Measurements from ENCODE around the gene LKAAEAR1. TPM values are rescaled to one million over a fixed set of nuclear protein-coding genes. Genes with fewer than 3 reads are reported as not detected.

LKAAEAR1 gene
- total and polyA plus RNA-seq, 2 of the 13 experiments (the other 11 are each of a cell fraction or from before 2014, with no cell fraction given), result not detected

DNA sequence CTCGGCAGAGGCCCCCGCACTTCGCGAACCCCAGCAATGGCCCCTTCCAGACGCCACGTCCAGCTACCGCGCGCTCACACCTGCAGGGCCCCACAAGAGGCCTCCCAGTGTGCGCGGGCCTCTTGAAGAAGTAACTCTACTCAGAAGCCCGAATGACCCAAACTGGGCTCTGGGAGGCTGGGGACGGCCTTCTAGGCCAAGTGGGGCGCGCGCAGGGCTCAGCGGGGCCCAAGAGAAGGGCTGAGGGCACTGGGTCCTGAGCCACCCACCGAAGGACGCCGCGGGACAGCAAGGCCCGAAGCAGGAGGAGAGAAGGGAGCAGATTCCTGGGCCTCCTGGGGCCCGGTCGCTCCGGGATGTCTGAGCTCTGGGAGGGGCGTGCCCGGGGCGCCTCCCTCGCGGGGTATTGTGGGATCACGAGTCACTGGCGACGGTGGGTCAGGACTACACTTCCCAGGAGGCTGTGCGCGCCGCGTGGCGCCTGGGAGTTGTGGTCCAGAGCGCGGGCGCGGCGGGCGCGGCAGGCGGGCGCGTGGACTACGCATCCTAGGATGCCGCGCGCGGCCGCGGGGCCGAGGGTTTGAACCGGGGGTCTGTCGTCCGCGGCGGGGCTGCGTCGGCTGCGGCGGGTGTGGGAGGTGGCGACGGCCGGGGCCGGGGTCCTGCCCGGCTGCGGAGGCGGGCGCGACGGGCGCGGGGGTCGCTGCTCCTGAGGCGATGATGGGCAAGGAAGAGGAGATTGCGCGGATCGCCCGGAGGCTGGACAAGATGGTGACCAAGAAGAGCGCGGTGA is 21.4 kb downstream of the LKAAEAR1 start, which contains the start of gene TCEA2 (continued):
- TF ChIP-seq ZSCAN12 (CRISPR knock-in tag; IDR thresholded peaks at IDR 0.05), result no peak; the same call in 1 of the 2 replicates
- TF ChIP-seq, protein P1, sequence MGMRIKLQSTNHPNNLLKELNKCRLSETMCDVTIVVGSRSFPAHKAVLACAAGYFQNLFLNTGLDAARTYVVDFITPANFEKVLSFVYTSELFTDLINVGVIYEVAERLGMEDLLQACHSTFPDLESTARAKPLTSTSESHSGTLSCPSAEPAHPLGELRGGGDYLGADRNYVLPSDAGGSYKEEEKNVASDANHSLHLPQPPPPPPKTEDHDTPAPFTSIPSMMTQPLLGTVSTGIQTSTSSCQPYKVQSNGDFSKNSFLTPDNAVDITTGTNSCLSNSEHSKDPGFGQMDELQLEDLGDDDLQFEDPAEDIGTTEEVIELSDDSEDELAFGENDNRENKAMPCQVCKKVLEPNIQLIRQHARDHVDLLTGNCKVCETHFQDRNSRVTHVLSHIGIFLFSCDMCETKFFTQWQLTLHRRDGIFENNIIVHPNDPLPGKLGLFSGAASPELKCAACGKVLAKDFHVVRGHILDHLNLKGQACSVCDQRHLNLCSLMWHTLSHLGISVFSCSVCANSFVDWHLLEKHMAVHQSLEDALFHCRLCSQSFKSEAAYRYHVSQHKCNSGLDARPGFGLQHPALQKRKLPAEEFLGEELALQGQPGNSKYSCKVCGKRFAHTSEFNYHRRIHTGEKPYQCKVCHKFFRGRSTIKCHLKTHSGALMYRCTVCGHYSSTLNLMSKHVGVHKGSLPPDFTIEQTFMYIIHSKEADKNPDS (CRISPR knock-in tag; IDR thresholded peaks at IDR 0.05), result peak; percentile 28; the same call in 1 of the 2 replicates
- no peak; the same call in none of the 2 replicates for TF ChIP-seq ZNF383 (CRISPR knock-in tag; IDR thresholded peaks at IDR 0.05; ENCODE audit: borderline replicate concordance)
- peak in 1 of 2 experiments; percentile 98; a peak in 3 of 4 replicates for TF ChIP-seq KLF16 (CRISPR knock-in tag; IDR thresholded peaks at IDR 0.05)
- TF ChIP-seq SAP130 (CRISPR knock-in tag; IDR thresholded peaks at IDR 0.05; ENCODE audit: low read depth), result peak; percentile 93
- peak; percentile 63; the same call in 1 of the 2 replicates for TF ChIP-seq ADNP (CRISPR knock-in tag; IDR thresholded peaks at IDR 0.05)
- TF ChIP-seq HNF4A (CRISPR knock-in tag; IDR thresholded peaks at IDR 0.05), result peak; percentile 43
- TF ChIP-seq, protein P2, sequence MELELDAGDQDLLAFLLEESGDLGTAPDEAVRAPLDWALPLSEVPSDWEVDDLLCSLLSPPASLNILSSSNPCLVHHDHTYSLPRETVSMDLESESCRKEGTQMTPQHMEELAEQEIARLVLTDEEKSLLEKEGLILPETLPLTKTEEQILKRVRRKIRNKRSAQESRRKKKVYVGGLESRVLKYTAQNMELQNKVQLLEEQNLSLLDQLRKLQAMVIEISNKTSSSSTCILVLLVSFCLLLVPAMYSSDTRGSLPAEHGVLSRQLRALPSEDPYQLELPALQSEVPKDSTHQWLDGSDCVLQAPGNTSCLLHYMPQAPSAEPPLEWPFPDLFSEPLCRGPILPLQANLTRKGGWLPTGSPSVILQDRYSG (CRISPR knock-in tag; IDR thresholded peaks at IDR 0.05), result peak; percentile 74
- TF ChIP-seq SMARCC2 (IDR thresholded peaks at IDR 0.05), result no peak
- peak; percentile 98 for TF ChIP-seq SNAI1 (CRISPR knock-in tag; IDR thresholded peaks at IDR 0.05; ENCODE audit: borderline replicate concordance)
- peak; percentile 88 for TF ChIP-seq ZNF264 (CRISPR knock-in tag; IDR thresholded peaks at IDR 0.05)
- TF ChIP-seq ZNF839 (CRISPR knock-in tag; IDR thresholded peaks at IDR 0.05; ENCODE audit: borderline replicate concordance), result peak; percentile 88
- peak; percentile 78 for TF ChIP-seq ZNF768 (CRISPR knock-in tag; IDR thresholded peaks at IDR 0.05)
- peak; percentile 97 for TF ChIP-seq SP4 (CRISPR knock-in tag; IDR thresholded peaks at IDR 0.05)
- TF ChIP-seq KLF12 (CRISPR knock-in tag; IDR thresholded peaks at IDR 0.05; ENCODE audit: borderline replicate concordance), result peak; percentile 99
- peak; percentile 19; the same call in 1 of the 2 replicates for TF ChIP-seq ZKSCAN5 (CRISPR knock-in tag; IDR thresholded peaks at IDR 0.05)
- peak; percentile 76 for TF ChIP-seq GATAD2A (CRISPR knock-in tag; IDR thresholded peaks at IDR 0.05)
- peak; percentile 12; the same call in 1 of the 2 replicates for TF ChIP-seq MAF1 (CRISPR knock-in tag; IDR thresholded peaks at IDR 0.05; ENCODE audit: borderline replicate concordance)
- TF ChIP-seq ELF4 (CRISPR knock-in tag; IDR thresholded peaks at IDR 0.05; ENCODE audit: borderline replicate concordance), result no peak
- TF ChIP-seq, protein P3, sequence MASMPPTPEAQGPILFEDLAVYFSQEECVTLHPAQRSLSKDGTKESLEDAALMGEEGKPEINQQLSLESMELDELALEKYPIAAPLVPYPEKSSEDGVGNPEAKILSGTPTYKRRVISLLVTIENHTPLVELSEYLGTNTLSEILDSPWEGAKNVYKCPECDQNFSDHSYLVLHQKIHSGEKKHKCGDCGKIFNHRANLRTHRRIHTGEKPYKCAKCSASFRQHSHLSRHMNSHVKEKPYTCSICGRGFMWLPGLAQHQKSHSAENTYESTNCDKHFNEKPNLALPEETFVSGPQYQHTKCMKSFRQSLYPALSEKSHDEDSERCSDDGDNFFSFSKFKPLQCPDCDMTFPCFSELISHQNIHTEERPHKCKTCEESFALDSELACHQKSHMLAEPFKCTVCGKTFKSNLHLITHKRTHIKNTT (CRISPR knock-in tag; IDR thresholded peaks at IDR 0.05), result peak; percentile 100
- peak; percentile 52; the same call in 1 of the 2 replicates for TF ChIP-seq ZMYM4 (CRISPR knock-in tag; IDR thresholded peaks at IDR 0.05)
- no peak for TF ChIP-seq ATF7 (IDR thresholded peaks at IDR 0.05)
- peak; percentile 15 for TF ChIP-seq ATF7 (CRISPR knock-in tag; IDR thresholded peaks at IDR 0.05)
- peak; percentile 75 for TF ChIP-seq ELF3 (CRISPR knock-in tag; IDR thresholded peaks at IDR 0.05)
- peak; percentile 88 for TF ChIP-seq ZNF350 (CRISPR knock-in tag; IDR thresholded peaks at IDR 0.05; ENCODE audit: borderline replicate concordance, low read depth)
- no peak for TF ChIP-seq SNRNP70 (IDR thresholded peaks at IDR 0.05; ENCODE audit: low read depth, low read length)
- TF ChIP-seq MTA3 (CRISPR knock-in tag; IDR thresholded peaks at IDR 0.05), result peak; percentile 16; the same call in 1 of the 2 replicates
- TF ChIP-seq CBX5 (CRISPR knock-in tag; IDR thresholded peaks at IDR 0.05; ENCODE audit: borderline replicate concordance), result peak; percentile 90; the same call in 1 of the 2 replicates
- peak; percentile 92 for TF ChIP-seq PHF20 (CRISPR knock-in tag; IDR thresholded peaks at IDR 0.05)

Measured in HepG2 (cell line).